ENCODE measurements around the gene FAM120B.

DNA sequence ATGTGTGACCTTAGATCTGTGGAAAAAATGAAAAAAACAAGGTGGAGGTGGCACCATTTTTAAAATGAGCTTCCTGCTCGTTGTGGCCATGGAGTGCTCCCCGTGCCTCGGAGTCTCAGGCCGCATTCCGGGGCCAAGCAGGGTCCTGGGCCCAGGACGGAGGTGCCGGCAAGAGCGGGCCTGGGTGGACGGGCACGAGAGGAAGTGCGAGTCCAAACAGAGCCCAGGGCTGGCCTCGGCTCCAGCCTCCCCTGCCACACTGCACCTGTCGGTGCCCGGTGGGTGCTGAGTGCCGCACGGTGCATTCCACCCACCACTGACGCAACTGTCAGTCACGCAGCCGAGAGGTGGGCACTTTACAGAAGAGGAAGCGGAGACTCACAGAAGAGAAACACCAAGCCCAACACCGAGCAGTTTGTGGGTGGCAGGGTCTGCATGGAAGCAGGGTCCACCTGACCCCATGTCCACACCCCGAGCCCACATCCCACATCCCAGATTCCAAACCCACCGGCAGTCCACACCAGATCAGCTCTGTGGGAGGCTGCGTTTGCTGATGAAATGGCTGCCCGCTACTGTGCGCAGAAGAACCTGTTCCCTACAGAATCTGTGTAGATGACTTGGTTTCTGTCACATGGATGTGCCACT, 148.9 kb downstream of the FAM120B start:
- TF ChIP-seq POLR2AphosphoS5 (IDR thresholded peaks at IDR 0.05; ENCODE audit: low read depth) (no peak), GABPA (IDR thresholded peaks at IDR 0.05; ENCODE audit: low read depth) (no peak)
- TF ChIP-seq, protein P1, sequence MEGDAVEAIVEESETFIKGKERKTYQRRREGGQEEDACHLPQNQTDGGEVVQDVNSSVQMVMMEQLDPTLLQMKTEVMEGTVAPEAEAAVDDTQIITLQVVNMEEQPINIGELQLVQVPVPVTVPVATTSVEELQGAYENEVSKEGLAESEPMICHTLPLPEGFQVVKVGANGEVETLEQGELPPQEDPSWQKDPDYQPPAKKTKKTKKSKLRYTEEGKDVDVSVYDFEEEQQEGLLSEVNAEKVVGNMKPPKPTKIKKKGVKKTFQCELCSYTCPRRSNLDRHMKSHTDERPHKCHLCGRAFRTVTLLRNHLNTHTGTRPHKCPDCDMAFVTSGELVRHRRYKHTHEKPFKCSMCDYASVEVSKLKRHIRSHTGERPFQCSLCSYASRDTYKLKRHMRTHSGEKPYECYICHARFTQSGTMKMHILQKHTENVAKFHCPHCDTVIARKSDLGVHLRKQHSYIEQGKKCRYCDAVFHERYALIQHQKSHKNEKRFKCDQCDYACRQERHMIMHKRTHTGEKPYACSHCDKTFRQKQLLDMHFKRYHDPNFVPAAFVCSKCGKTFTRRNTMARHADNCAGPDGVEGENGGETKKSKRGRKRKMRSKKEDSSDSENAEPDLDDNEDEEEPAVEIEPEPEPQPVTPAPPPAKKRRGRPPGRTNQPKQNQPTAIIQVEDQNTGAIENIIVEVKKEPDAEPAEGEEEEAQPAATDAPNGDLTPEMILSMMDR (IDR thresholded peaks at IDR 0.05; ENCODE audit: insufficient read depth, low read length) = no peak
- TF ChIP-seq, protein P2, sequence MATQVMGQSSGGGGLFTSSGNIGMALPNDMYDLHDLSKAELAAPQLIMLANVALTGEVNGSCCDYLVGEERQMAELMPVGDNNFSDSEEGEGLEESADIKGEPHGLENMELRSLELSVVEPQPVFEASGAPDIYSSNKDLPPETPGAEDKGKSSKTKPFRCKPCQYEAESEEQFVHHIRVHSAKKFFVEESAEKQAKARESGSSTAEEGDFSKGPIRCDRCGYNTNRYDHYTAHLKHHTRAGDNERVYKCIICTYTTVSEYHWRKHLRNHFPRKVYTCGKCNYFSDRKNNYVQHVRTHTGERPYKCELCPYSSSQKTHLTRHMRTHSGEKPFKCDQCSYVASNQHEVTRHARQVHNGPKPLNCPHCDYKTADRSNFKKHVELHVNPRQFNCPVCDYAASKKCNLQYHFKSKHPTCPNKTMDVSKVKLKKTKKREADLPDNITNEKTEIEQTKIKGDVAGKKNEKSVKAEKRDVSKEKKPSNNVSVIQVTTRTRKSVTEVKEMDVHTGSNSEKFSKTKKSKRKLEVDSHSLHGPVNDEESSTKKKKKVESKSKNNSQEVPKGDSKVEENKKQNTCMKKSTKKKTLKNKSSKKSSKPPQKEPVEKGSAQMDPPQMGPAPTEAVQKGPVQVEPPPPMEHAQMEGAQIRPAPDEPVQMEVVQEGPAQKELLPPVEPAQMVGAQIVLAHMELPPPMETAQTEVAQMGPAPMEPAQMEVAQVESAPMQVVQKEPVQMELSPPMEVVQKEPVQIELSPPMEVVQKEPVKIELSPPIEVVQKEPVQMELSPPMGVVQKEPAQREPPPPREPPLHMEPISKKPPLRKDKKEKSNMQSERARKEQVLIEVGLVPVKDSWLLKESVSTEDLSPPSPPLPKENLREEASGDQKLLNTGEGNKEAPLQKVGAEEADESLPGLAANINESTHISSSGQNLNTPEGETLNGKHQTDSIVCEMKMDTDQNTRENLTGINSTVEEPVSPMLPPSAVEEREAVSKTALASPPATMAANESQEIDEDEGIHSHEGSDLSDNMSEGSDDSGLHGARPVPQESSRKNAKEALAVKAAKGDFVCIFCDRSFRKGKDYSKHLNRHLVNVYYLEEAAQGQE (IDR thresholded peaks at IDR 0.05; ENCODE audit: insufficient replicate concordance, low read depth) = no peak

Measured in HL-60 (cell line).